HG03039 (cell line): ENCODE results near the gene MAML2.
A peak's percentile ranks its signal among the peaks of the same experiment; 100 is the strongest.

ENCODE experiments used
- ATAC-seq: cut with Tn5 transposase; IDR thresholded peaks from one replicate; pipeline ENCODE4 v1.9.1; 2021; ENCODE audit warnings: mild to moderate bottlenecking, moderate library complexity; ENCODE audit not compliant: unreplicated experiment

The MAML2 gene

DNA sequence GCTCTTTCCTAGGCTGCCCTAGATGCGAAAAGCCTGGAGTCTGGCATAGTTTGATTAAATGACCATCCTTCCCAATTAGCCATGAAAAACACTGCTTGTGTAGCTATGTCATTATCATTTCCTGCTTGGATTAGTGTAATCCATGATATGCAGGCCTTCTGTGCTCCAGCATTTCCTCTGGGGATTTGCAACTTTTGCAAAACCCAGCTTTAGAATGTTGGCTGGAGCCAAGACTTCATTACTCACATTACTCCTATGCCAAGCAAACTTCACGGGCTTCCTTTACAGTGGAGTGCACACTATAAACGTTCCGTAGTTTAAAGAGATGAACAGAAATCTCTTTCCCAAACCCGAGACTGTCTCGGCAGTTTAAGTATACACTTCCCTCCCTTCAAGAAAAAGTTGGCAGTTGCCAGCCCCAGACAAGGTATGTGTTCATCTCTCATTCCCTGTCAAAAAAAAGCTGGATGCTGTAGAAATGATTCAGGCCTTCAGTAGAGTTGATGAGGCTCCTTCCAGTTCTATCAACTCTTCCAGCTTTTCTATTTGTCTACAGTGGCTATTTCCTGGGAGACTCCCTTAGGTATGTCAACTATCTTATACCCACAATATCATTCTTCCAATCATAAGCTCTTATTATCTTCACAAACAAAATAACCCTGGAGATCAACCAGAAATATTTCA is 180.0 kb downstream of the MAML2 start:
- no peak for ATAC-seq

DNA sequence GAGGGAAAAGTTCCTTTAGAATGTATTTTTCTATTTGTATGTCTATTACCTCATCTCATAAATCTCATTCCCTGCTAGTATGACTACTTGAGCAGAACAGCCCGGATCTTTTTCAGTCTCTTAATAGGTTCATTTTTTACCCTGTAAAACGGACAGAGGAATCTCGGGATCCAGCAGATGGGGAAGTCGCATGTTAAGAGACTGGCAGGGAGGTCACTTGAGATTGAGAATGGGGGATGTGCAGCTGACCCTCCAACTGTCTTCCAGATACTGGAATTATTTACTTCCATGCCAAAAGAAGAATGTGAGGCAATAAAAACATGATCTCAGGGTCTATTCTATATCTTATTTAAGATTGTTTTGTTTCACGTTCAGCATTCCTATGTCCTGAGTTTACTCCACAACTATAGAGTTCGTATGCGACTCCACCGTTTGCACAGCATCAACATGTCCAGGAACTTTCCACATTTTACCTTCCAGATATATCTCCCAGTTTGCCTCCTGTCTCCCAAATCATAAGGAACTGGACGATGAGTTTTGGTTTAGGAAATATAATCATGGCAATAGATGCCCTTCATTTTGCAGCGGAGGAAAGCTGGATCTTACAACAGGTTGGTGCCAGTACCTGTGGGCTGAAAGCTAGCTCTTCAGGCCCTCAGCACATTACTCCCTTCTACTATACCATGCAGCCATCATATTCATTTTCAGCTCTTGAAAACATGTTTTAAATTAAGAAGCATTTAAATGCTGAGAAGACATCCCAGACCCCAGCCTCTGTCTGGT is 181.5 kb downstream of the MAML2 start:
- no peak for ATAC-seq

DNA sequence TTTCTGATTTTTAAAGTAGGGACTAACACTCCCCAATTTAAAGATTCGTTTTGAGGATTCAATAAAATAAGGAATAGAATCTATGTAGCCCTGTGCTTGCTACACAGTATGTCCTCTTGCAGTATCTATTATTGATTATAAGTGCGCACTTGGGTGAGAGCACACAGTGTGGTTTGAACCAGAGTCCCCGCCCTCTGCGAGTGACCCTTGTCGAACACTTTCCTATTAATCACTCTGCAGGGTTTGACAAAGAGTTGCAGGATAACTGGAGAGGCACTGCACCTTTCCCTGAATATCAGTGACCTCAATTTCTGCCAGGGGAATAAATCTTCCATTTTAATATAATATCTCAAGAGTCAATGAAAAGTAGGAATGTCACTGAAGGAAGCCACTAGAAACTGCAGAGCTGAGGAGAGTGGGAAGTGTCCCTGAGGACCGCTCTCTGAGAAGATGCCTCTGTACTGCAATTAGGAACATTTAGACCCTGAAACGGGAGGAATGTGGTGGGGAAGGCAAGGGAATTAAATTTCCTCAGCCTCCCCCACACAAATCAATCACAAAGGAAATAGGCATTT is 182.2 kb downstream of the MAML2 start:
- no peak for ATAC-seq

DNA sequence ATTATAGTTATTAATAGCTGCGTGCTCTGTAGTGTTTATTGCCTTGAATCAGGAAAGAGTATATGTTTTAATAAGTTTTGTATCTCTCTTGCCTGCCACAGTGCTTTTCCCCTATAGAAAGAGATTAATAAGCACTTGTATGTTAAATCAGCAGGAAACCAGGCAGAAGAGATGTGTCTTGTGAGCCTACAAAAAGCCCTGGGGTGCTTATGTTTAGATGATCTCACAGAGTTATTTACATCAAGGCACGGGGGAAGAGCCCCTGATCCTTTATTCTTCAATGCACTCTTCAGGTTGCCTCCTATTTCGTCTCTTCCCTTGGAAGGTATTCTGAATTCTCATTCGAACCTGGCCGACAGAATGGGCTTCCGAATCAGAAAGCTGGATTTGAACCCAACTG is 183.0 kb downstream of the MAML2 start:
- ATAC-seq = no peak

DNA sequence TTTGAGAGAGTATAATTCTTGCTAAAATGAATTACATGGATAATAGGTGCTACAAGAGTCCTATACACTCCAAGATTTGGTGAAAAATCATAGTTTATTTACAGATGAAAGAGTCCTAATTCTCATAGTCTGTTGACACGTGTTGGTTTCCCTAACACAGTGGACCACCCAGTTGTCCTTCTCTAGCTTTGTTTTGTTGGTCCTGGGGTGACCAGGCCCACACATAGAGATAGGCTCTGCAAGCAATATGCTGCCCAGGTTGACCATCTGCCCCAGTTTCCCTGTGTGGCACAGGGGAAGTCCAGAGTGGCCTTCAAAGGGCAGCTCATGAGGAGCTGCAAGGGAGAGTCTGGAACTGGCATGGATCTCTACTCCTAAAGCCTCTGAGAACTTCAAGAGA is 184.9 kb downstream of the MAML2 start:
- no peak for ATAC-seq

DNA sequence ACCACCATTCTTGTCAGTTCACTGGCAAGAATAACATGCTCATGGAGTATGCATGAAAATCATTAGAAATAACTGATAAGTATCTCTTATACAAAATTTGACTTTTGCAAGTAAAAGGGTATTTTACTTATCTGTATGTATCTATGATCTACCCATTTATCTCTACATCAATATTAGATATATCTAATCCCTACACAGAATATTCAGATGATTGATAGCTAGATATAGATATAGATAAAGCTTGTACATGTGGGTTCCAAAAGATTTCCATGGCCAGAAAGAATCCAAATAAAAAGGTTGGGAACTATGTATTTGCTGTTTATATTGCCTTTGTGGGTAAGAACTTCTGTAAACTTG is 185.5 kb downstream of the MAML2 start:
- ATAC-seq = no peak

DNA sequence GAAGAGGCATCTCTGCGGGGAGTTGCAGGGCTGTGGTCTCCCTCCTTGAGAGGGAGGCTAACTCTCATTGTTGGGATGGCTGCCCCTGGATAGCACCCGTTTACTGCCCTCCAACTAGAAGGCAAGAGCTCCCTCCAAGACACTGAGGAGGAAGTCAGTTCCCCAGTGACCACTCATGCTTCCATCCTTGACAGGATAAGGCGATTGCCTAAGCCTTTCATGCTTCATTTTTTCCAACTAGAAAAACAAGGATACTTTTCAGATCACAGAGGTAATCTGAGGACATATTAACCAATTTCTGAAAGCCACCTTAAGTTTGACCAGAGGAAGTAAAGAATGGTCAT is 186.6 kb downstream of the MAML2 start:
- ATAC-seq = no peak

DNA sequence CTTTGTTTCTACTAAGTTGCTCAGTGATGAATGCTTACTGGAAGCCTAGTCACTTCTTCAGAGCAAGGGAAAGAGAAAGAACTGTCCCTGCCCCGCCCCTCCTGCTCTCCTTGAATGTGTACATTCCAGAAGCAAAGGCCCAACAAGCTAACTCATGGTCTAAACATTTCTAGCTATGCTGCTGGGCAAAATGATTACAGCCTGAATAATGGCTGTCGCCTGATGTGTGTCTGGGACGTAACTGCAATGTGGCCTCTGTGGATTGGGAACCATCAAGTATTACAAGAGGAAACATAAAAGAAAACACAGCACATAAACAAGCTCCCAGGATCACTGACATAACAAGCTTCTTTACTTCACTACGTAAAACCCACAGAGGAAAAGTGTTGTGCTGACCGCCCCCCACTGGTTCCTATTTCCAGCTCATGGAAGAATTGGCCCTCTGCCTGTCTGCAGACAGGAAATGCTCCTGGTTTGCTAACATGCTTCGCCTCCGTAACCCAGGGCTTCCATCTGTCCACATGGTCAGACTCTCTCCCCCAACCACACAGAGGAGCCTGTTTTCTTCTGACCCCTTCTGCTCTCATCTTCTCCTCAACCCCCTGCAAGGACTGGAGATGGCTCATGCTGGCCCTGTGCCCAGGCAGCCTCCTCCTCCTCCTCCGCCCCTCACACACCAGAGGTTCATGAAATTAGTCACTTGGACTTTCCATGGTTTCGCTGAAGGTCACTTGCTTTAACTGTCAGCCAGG is 187.2 kb downstream of the MAML2 start:
- ATAC-seq = peak; percentile 63

DNA sequence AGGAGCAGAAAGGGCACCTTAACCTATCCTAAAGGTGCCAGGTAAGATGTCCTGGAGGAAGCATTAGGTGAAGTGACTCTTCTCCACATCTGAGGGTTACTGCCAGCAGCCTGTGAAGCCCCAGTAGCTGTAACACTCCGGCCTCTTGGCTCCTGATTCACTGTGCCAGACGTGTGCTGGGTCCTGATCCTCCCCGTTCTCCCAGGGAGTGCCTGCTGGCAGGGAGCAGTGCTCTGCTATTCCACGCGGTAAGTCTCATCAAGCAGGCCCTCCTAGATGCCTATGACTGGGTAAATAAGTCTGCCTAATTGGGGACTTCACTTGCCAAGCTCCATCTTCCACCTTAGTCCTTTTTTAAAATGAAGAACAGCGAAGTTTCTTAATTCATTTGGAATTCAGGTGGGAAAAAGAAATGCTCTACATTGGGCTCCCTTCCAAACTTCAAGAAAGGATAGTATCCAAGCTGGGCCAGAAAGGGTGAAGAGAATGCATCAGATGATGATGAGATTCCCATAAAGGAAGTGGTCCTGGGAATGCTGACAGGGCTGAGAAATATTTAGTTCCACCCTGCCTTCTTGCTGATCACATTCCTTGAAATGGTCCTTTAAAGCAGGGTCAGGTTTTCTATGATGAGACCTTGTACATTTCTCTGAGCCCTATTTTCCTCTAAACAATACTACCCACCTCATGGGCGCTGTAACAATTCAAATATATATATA is 188.0 kb downstream of the MAML2 start:
- no peak for ATAC-seq

DNA sequence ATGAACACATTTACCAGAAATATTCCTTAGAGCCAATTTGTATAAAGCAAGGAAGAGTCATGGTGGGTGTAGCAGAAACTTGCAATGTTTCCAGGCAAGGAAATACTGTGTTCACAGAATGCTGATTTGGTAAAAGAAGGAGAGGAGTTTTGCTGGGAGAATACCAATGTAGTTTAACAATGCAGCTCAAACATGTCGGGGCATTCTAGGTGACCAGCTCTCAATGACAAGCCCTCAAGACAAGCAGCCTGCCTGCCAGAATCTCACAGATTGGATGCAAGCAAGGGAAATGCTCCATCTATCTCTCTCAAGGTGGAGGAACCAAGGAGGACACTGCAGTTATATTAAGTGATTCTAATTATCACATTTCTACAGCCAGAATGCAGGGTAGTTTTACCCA is 190.4 kb downstream of the MAML2 start:
- ATAC-seq = no peak

DNA sequence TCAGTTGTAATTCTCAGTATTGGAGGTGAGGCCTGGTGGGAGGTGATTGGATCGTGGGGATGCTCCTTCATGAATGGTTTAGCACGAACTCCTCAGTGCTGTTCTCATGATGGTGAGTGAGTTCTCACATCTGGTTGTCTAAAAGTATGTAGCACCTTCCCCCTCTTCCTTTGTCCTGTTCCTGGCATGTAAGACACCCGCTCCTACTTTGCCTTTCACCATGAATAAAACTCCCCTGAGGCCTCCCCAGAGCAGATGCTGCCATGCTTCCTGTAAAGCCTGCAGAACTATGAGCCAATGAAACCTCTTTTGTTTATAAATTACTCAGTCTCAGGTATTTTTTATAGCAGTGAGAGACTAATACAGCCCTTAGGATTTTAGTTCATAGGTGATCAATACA is 191.5 kb downstream of the MAML2 start:
- no peak for ATAC-seq

DNA sequence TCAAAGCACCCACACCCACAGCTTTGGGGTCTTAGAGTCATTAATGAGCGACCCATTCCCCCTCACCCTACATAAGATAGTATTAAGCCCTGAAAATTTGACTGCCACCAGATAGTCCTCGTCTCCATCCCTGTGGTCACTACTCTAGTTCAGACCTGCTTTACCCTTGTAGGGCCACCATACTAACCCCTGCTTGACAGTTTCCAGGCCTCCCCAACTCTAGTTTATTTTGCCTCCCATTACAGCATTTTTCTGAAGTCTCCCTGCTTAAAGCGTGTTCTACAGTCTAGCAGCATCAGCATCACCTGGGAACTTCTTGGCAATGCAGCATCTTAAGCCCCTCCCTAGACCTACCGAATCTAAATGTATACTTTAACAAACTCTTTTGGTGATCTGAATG is 192.4 kb downstream of the MAML2 start:
- no peak for ATAC-seq

DNA sequence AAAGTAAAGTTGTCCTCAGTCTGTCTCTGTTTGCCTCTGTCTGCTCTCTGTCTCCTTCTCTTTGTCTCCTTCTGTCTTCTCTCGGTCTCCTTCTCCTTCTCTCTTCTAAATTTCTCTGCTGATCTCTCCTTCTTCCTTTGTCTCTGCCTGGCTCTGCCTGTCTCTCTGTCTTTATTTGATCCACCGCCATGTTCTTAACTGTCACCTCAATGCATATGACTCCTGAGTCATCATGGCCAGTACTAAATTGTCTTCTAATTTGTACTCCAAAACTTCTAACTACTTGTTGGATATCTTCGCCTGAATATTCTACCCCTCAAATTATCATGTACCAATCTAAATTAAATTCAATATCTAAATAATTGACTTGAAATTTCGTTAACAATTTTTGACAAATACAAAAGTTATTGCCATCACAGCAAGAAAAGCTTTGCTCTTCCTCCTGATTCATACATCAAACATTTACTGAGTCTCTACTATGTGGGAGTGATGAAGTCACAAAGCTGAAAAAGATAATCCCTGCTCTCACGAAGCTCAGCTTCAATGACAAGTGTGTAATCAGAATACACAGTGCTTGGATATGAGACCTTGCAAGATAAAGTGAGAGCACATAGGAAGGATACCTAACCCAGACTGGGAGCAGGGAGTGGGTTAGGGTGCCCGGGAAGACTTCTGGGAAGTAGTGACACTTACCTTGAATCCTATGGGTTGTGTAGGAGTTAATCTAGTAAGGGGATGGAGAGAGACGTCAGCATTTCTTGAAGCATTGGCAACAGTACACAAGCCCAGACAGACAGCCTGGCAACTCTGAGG is 193.0 kb downstream of the MAML2 start:
- ATAC-seq = no peak

DNA sequence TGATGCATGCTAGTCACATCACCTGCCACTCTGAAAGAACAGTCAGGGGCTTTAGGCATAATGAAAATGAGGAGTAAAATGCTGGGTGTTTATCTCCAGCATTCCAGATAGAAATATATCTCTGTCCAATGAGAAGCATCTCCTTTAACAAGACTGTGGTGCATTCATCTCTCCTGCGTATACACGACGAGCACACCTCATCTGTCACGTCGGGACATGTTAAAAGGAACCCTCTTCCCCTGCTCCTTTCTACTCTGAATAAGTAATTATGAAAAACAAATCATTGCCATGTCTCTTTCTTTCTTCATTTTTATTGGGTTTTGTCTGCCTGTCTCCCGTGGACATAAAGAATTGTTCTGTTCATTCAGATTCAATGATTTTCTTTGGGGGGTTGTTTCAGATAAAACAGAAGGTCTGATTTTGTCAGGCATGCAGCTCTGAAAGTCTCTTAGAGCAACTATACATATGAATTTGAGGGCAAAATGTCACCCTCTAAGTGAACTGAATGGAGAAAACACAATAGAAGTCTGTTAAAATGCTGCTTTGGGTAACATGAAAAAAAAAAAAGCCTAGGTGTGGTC is 195.0 kb downstream of the MAML2 start:
- no peak for ATAC-seq

DNA sequence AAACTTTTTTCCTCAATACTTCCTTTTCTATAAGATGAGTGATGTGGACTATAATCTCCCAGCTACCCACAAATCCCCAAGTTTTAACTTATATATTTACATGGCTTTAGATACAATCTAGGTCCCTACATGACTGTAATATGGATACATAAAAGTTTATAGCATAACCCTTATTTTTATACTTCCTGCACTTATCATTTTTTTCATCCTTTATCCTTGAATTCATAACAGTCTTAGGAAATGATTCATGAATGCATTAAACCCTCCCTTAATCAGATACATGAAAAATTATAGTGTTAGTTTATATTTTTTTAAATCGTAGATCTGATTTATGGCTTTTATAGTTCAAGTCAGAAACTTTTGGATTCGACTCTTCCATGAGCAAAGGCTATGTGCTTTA is 195.8 kb downstream of the MAML2 start:
- ATAC-seq = no peak

DNA sequence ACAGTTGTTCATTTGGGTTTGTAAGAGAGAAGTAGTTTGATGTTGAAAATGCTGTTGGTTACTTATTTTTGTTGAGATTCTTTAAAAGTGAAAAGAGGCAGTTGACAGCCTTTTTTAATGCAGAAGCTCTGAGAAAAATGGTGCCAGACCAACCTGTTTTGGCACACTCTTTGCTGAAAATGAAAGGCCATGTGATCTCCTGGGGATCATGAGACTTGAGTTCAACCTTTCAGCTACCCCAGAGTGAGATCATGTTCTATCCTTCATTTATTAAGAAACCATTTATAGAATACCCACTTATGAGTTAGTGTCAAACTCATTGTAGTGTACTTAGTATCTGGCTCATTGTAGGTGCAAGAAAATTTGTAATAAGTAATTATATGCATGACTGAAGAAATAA is 196.2 kb downstream of the MAML2 start:
- no peak for ATAC-seq

DNA sequence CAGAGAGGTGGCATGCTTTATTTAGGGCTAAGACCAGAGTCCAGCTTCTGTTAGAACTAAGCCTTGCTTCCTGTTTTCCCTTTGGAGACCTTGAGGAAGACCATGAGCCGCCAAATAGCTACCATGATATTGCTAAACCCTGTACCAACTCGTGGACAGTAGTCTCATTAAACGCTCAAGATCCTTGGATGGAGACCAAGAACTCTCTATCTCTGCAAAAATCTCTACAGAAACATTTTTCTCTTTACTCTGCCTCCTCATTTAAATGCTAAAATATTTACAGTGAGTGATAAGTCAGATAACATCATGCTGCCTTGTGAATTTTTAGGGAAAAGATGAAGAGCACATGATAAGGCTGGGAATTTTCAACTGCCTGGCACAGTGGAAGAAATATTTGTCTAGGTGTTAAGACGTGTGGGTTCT is 197.8 kb downstream of the MAML2 start:
- no peak for ATAC-seq

DNA sequence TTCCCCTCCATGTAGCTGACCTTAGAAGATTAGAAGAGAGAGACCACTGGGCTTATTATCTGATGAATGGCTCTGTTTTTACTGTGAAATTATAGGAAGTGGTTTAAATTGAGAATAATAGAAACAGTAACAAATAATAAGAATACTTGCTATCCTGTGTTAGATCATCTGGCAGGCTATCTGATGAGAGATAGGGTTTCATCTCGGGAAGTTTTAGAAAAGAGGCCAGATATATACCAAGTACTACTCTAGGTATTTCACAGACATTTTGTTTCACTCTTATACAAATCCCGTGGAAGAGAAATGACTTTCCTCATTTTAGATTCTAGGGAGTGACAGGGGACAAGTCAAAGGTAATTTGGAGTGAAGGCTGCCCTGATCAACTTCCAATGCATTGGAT is 198.4 kb downstream of the MAML2 start:
- no peak for ATAC-seq

DNA sequence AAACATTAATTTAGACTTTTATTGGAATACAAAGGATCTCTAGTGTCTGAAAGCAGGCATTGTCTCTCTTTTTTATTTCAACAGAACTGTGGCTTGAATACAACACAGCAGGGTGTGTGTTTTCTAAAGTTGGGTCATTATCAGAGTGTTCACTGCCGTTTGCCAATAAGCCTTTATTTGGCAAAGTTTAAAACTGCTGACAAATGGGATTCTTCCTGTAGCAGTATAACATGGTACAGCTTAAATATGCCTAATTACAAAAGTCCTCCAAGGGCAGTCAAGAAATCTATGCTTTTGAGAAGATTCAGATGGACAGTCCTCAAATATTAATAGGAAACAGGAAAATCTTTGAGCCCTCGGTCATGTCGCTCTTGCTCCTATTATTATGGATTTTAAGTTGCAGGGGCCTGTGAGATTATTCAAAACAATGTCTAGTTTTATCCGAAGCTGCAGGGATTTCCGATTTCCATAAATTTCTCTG is 199.9 kb downstream of the MAML2 start:
- ATAC-seq = no peak

DNA sequence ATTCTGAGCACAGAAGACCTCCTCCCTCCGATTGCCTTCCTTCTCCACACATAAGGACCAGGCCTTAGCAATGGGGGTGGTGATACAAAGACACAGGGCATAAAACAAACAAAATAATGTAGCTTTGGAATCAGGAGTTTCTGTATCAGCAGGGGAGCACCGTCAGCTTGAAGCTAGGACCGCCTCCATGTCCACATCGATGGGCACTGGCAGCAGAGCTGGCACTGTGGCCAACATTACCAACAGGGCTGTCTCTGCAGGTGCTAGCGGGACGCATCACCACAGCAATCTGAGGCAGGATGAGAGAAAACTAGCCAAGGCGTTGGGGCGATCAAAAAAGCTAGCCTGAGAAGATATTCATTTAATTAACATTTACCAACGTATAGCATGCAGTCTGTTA is 201.4 kb downstream of the MAML2 start:
- no peak for ATAC-seq
